ENCODE measurements around the gene GNAS. TPM values are rescaled to one million over a fixed set of nuclear protein-coding genes. Genes with fewer than 3 reads are reported as not detected.

Gene GNAS
- total RNA-seq, 1 donor from 2014 or later = 598 TPM

- H3K27ac Mint-ChIP-seq = no peak overlapping the region
These were observed 66.1 kb downstream of the GNAS start for GRCh38 chr20:58918621-58919020.

GRCh38 chr20:58921564-58921963 is 69.0 kb downstream of the GNAS start:
- H3K27me3 Mint-ChIP-seq (ENCODE audit: low read depth) = peaks cover 26% of the 10 kb centered on the region
- intact Hi-C loops (cut with micrococcal nuclease) = no loop called here
- no peaks in the 10 kb centered on the region for H3K4me1 Mint-ChIP-seq (ENCODE audit: low read depth)
- no peak overlapping the region for H3K27ac Mint-ChIP-seq
- H3K36me3 Mint-ChIP-seq (ENCODE audit: low read depth) = no peaks in the 10 kb centered on the region
- no peak overlapping the region for H3K4me3 Mint-ChIP-seq (ENCODE audit: low read depth)
- H3K9me3 Mint-ChIP-seq = no peaks in the 10 kb centered on the region
- DNase-seq (ENCODE audit: low spot score) = no peak

More at GRCh38 chr20:58918621-58919020, 66.1 kb downstream of the GNAS start:
- Mint-ChIP-seq H3K4me3 (ENCODE audit: low read depth) (no peak overlapping the region), H3K27me3 (ENCODE audit: low read depth) (peaks cover 24% of the 10 kb centered on the region), H3K9me3 (no peaks in the 10 kb centered on the region), H3K36me3 (ENCODE audit: low read depth) (no peaks in the 10 kb centered on the region), H3K4me1 (ENCODE audit: low read depth) (no peaks in the 10 kb centered on the region)
- intact Hi-C loops (cut with micrococcal nuclease) = no loop called here
- DNase-seq (ENCODE audit: low spot score) = no peak

- Mint-ChIP-seq H3K9me3 (no peaks in the 10 kb centered on the region), H3K4me3 (ENCODE audit: low read depth) (no peak overlapping the region), H3K4me1 (ENCODE audit: low read depth) (no peaks in the 10 kb centered on the region), H3K27ac (no peak overlapping the region), H3K27me3 (ENCODE audit: low read depth) (peaks cover 26% of the 10 kb centered on the region), H3K36me3 (ENCODE audit: low read depth) (no peaks in the 10 kb centered on the region)
- intact Hi-C loops (cut with micrococcal nuclease) = no loop called here
- no peak for DNase-seq (ENCODE audit: low spot score)
These were observed 69.5 kb downstream of the GNAS start for GRCh38 chr20:58922036-58922435.

- Mint-ChIP-seq H3K4me3 (ENCODE audit: low read depth) (no peak overlapping the region), H3K27me3 (ENCODE audit: low read depth) (peaks cover 24% of the 10 kb centered on the region), H3K36me3 (ENCODE audit: low read depth) (no peaks in the 10 kb centered on the region), H3K9me3 (no peaks in the 10 kb centered on the region), H3K4me1 (ENCODE audit: low read depth) (no peaks in the 10 kb centered on the region), H3K27ac (no peak overlapping the region)
- no peak for DNase-seq (ENCODE audit: low spot score)
- intact Hi-C loops (cut with micrococcal nuclease) = no loop called here
These were observed 70.7 kb downstream of the GNAS start for GRCh38 chr20:58923117-58923712.

GRCh38 chr20:58926802-58927489 is 74.4 kb downstream of the GNAS start:
- no peaks in the 10 kb centered on the region for H3K4me1 Mint-ChIP-seq (ENCODE audit: low read depth)
- H3K36me3 Mint-ChIP-seq (ENCODE audit: low read depth) = no peaks in the 10 kb centered on the region
- H3K27me3 Mint-ChIP-seq (ENCODE audit: low read depth) = peaks cover 18% of the 10 kb centered on the region
- no peaks in the 10 kb centered on the region for H3K9me3 Mint-ChIP-seq
- no peak overlapping the region for H3K27ac Mint-ChIP-seq
- no peak for DNase-seq (ENCODE audit: low spot score)
- H3K4me3 Mint-ChIP-seq (ENCODE audit: low read depth) = no peak overlapping the region
- intact Hi-C loops (cut with micrococcal nuclease) = no loop called here

GRCh38 chr20:58927490-58928061 is 75.1 kb downstream of the GNAS start:
- Mint-ChIP-seq H3K27ac (no peak overlapping the region), H3K36me3 (ENCODE audit: low read depth) (no peaks in the 10 kb centered on the region), H3K4me1 (ENCODE audit: low read depth) (no peaks in the 10 kb centered on the region), H3K9me3 (no peaks in the 10 kb centered on the region), H3K27me3 (ENCODE audit: low read depth) (peaks cover 19% of the 10 kb centered on the region), H3K4me3 (ENCODE audit: low read depth) (no peak overlapping the region)
- no peak for DNase-seq (ENCODE audit: low spot score)
- intact Hi-C loops (cut with micrococcal nuclease) = no loop called here

- intact Hi-C loops (cut with micrococcal nuclease) = no loop called here
- DNase-seq (ENCODE audit: low spot score) = no peak
- H3K27me3 Mint-ChIP-seq (ENCODE audit: low read depth) = peaks cover 29% of the 10 kb centered on the region
- no peak overlapping the region for H3K4me3 Mint-ChIP-seq (ENCODE audit: low read depth)
- H3K36me3 Mint-ChIP-seq (ENCODE audit: low read depth) = no peaks in the 10 kb centered on the region
- no peaks in the 10 kb centered on the region for H3K9me3 Mint-ChIP-seq
- H3K4me1 Mint-ChIP-seq (ENCODE audit: low read depth) = no peaks in the 10 kb centered on the region
- H3K27ac Mint-ChIP-seq = no peak overlapping the region
These were observed 78.0 kb downstream of the GNAS start for GRCh38 chr20:58930496-58930895.

- Mint-ChIP-seq H3K4me1 (ENCODE audit: low read depth) (no peaks in the 10 kb centered on the region), H3K9me3 (no peaks in the 10 kb centered on the region), H3K27ac (no peak overlapping the region), H3K27me3 (ENCODE audit: low read depth) (peaks cover 33% of the 10 kb centered on the region), H3K36me3 (ENCODE audit: low read depth) (no peaks in the 10 kb centered on the region), H3K4me3 (ENCODE audit: low read depth) (no peak overlapping the region)
- intact Hi-C loops (cut with micrococcal nuclease) = no loop called here
- no peak for DNase-seq (ENCODE audit: low spot score)
These were observed 79.7 kb downstream of the GNAS start for GRCh38 chr20:58932170-58932569.

GRCh38 chr20:58938078-58938477 is 85.6 kb downstream of the GNAS start:
- Mint-ChIP-seq H3K4me1 (ENCODE audit: low read depth) (no peaks in the 10 kb centered on the region), H3K36me3 (ENCODE audit: low read depth) (no peaks in the 10 kb centered on the region), H3K9me3 (no peaks in the 10 kb centered on the region), H3K4me3 (ENCODE audit: low read depth) (no peak overlapping the region), H3K27ac (no peak overlapping the region), H3K27me3 (ENCODE audit: low read depth) (peaks cover 45% of the 10 kb centered on the region)
- DNase-seq (ENCODE audit: low spot score) = no peak
- intact Hi-C loops (cut with micrococcal nuclease) = no loop called here

- H3K27ac Mint-ChIP-seq = no peak overlapping the region
- H3K36me3 Mint-ChIP-seq (ENCODE audit: low read depth) = no peaks in the 10 kb centered on the region
- H3K27me3 Mint-ChIP-seq (ENCODE audit: low read depth) = peaks cover 45% of the 10 kb centered on the region
- H3K4me1 Mint-ChIP-seq (ENCODE audit: low read depth) = no peaks in the 10 kb centered on the region
- H3K4me3 Mint-ChIP-seq (ENCODE audit: low read depth) = no peak overlapping the region
- no peaks in the 10 kb centered on the region for H3K9me3 Mint-ChIP-seq
- DNase-seq (ENCODE audit: low spot score) = no peak
- intact Hi-C loops (cut with micrococcal nuclease) = no loop called here
These were observed 86.0 kb downstream of the GNAS start for GRCh38 chr20:58938541-58938940.

- H3K36me3 Mint-ChIP-seq (ENCODE audit: low read depth) = no peaks in the 10 kb centered on the region
- peaks cover 36% of the 10 kb centered on the region for H3K27me3 Mint-ChIP-seq (ENCODE audit: low read depth)
These were observed 89.0 kb downstream of the GNAS start for GRCh38 chr20:58941471-58941870.

GRCh38 chr20:58942549-58942948 is 90.0 kb downstream of the GNAS start:
- H3K4me3 Mint-ChIP-seq (ENCODE audit: low read depth) = no peak overlapping the region
- intact Hi-C loops (cut with micrococcal nuclease) = no loop called here
- H3K27me3 Mint-ChIP-seq (ENCODE audit: low read depth) = peaks cover 30% of the 10 kb centered on the region
- no peaks in the 10 kb centered on the region for H3K4me1 Mint-ChIP-seq (ENCODE audit: low read depth)
- no peaks in the 10 kb centered on the region for H3K36me3 Mint-ChIP-seq (ENCODE audit: low read depth)
- no peaks in the 10 kb centered on the region for H3K9me3 Mint-ChIP-seq
- DNase-seq (ENCODE audit: low spot score) = no peak
- no peak overlapping the region for H3K27ac Mint-ChIP-seq

More at GRCh38 chr20:58941471-58941870, 89.0 kb downstream of the GNAS start:
- Mint-ChIP-seq H3K4me3 (ENCODE audit: low read depth) (no peak overlapping the region), H3K4me1 (ENCODE audit: low read depth) (no peaks in the 10 kb centered on the region), H3K9me3 (no peaks in the 10 kb centered on the region), H3K27ac (no peak overlapping the region)
- DNase-seq (ENCODE audit: low spot score) = no peak
- intact Hi-C loops (cut with micrococcal nuclease) = no loop called here

GRCh38 chr20:58944610-58945009 is 92.1 kb downstream of the GNAS start:
- H3K4me1 Mint-ChIP-seq (ENCODE audit: low read depth) = no peaks in the 10 kb centered on the region
- H3K9me3 Mint-ChIP-seq = no peaks in the 10 kb centered on the region
- H3K27me3 Mint-ChIP-seq (ENCODE audit: low read depth) = peaks cover 14% of the 10 kb centered on the region
- intact Hi-C loops (cut with micrococcal nuclease) = no loop called here
- no peak overlapping the region for H3K4me3 Mint-ChIP-seq (ENCODE audit: low read depth)
- no peak for DNase-seq (ENCODE audit: low spot score)
- H3K36me3 Mint-ChIP-seq (ENCODE audit: low read depth) = no peaks in the 10 kb centered on the region
- H3K27ac Mint-ChIP-seq = no peak overlapping the region

Measured in activated T-helper 2 cell treated with anti-CD3 and anti-CD28 coated beads, Interferon-gamma antibody, Interleukin-2, Interleukin-4, amounts not matched to agents 10 μg/mL and 5 μg/mL and 100 μg/mL, durations not matched to agents 14 hours and 24 hours and 36 hours (primary cell).